ENCODE data around the gene PSMC3IP. TPM values are rescaled to one million over a fixed set of nuclear protein-coding genes. Genes with fewer than 3 reads are reported as not detected.

Gene PSMC3IP, protein sequence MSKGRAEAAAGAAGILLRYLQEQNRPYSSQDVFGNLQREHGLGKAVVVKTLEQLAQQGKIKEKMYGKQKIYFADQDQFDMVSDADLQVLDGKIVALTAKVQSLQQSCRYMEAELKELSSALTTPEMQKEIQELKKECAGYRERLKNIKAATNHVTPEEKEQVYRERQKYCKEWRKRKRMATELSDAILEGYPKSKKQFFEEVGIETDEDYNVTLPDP
- 20.1 to 23.3 TPM (median 21.6 TPM) in 3 replicates for total RNA-seq (2021)
- Bru-seq, nascent RNA = percentile 94 among the genes with signal in this experiment
- long read RNA-seq, experiment 1, transcript PSMC3IP-208 (7 exons, 664 nt) = minor isoform, 8 of 131 reads
- long read RNA-seq, experiment 1, transcript PSMC3IP-202 (8 exons, 1,416 nt) = major isoform, 79 of 131 reads
- long read RNA-seq, experiment 1, transcript PSMC3IP-204 (7 exons, 1,381 nt) = minor isoform, 14 of 131 reads
- long read RNA-seq, experiment 1, partial matches to known transcripts = 2 of 131 reads
- long read RNA-seq, experiment 1, other reads (novel, unspliced or antisense) = 25 of 131 reads
- long read RNA-seq, experiment 2, transcript PSMC3IP-202 (8 exons, 1,416 nt) = major isoform, 11 of 26 reads
- long read RNA-seq, experiment 2, partial matches to known transcripts = 4 of 26 reads
- long read RNA-seq, experiment 2, other reads (novel, unspliced or antisense) = 9 of 26 reads
- long read RNA-seq, experiment 3, transcript PSMC3IP-208 (7 exons, 664 nt) = minor isoform, 11 of 190 reads
- long read RNA-seq, experiment 3, transcript PSMC3IP-204 (7 exons, 1,381 nt) = minor isoform, 55 of 190 reads
- long read RNA-seq, experiment 3, transcript PSMC3IP-202 (8 exons, 1,416 nt) = major isoform, 75 of 190 reads
- long read RNA-seq, experiment 3, partial matches to known transcripts = 23 of 190 reads
- long read RNA-seq, experiment 3, other reads (novel, unspliced or antisense) = 24 of 190 reads

DNA sequence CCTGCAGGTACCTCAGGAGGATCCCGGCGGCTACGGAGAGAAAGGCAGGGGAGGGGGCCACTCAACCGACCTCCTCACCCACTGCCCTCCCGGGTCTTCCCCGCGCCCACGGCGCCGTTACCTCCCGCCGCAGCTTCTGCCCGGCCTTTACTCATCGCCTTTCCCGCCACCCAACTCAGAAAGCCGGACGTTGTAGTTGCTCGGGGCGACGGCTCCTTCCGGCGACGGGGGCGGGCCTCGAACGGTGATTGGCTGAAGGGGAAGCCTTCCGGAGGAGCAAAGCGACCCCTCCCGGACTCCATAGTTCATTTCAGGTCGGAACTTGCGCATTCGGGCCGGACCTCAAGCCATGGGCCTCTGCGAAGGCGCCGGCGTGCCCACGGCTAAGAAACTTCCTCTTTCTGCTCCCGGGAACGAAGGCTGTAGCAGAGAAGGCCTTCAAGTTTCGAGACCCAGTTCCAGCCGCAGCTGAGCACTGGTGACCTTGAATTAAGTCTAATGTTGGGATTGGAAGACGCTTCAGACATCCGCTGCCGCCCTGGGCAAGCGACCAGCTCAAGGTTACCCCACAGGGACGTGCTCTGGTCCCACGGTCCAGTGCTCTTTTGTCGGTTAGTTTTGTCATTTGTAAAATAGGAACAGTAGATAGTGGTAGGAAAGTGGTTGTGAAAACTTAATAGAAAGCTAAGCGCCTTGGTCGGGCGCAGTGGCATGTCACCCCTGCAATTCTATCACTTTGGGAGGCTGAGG, at the start of gene PSMC3IP:
TSS of gene PSMC3IP (minus strand) at position 198 of the 750 bp plus-strand sequence. CDS start at position 155, 43 bp downstream.
- H3K4me1 Mint-ChIP-seq = peaks cover 20% of the 10 kb centered on the region
- no peaks in the 10 kb centered on the region for H3K27me3 Mint-ChIP-seq (ENCODE audit: low read depth)
- CTCF ChIA-PET = interaction anchor here (0.6 to 3.3 kb wide), 67 partner anchors 8 to 457 kb away, joined by 3 to 122 read pairs (median 5); partner anchors contain the start of genes BECN1, CAVIN1, CCR10 and CNTD1
- peak; percentile 96 for DNase-seq (ENCODE audit: low spot score)
- H3K9me3 Mint-ChIP-seq = no peaks in the 10 kb centered on the region
- ATAC-seq = peak; percentile 81
- H3K36me3 Mint-ChIP-seq = peaks cover 25% of the 10 kb centered on the region
- H3K4me3 Mint-ChIP-seq = peak within 1 kb of the TSS; percentile 98
- POLR2A ChIA-PET = interaction anchor here (0.5 to 1.6 kb wide), 15 partner anchors 24 to 387 kb away, joined by 3 to 9 read pairs (median 4); partner anchors contain the start of genes CNTNAP1, PLEKHH3, RETREG3 and TUBG1
- H3K27ac Mint-ChIP-seq = peak within 1 kb of the TSS; percentile 100
- TF ChIP-seq, protein P1, sequence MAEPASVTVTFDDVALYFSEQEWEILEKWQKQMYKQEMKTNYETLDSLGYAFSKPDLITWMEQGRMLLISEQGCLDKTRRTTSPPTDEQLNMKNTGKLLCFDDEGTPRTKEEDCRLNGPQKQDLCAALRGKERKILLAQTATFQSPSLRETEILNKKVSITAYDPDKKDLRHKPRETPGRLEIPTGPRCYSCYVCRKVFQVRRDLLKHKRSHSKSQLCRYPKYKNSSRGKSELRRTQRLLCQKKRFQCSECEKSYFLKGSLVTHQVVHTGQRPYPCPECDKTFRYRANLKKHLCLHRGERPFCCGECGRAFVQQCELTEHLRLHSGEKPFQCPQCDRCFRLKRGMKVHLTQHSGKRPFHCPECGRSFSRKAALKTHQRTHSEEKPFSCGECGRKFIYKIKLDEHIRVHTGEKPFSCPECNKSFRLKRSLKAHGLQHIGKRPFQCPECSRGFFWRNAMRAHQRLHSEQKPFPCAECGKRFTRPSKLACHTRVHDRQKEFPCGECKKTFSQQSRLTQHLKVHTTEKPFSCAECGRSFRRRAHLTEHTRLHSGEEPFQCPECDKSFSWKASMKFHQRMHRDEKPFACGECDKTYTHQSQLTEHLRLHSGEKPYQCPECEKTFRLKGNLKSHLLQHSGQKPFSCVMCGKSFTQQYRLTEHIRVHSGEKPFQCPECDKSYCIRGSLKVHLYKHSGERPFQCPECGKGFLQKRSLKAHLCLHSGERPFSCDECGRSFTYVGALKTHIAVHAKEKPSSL (CRISPR knock-in tag; conservative IDR thresholded peaks at IDR 0.05) = no peak
- no peak for TF ChIP-seq ZBTB21 (CRISPR knock-in tag; IDR thresholded peaks at IDR 0.05; ENCODE audit: borderline replicate concordance)
- TF ChIP-seq MYBL2 (CRISPR knock-in tag; IDR thresholded peaks at IDR 0.05) = peak; percentile 59; the same call in 1 of the 2 replicates
- TF ChIP-seq SP1 (CRISPR knock-in tag; conservative IDR thresholded peaks at IDR 0.05) = peak; percentile 68
- TF ChIP-seq NFYB (CRISPR knock-in tag; conservative IDR thresholded peaks at IDR 0.05; ENCODE audit: low read depth) = peak; percentile 88
- TF ChIP-seq CREB1 (CRISPR knock-in tag; IDR thresholded peaks at IDR 0.05) = 0 out of 2 replicates have a peak, but pooled peaks have one; percentile 7
- TF ChIP-seq, protein P2, sequence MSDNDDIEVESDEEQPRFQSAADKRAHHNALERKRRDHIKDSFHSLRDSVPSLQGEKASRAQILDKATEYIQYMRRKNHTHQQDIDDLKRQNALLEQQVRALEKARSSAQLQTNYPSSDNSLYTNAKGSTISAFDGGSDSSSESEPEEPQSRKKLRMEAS (CRISPR knock-in tag; IDR thresholded peaks at IDR 0.05) = 0 out of 2 replicates have a peak, but pooled peaks have one; percentile 63
- peak; percentile 84 for TF ChIP-seq CREM (CRISPR knock-in tag; IDR thresholded peaks at IDR 0.05)
- TF ChIP-seq, protein P3, sequence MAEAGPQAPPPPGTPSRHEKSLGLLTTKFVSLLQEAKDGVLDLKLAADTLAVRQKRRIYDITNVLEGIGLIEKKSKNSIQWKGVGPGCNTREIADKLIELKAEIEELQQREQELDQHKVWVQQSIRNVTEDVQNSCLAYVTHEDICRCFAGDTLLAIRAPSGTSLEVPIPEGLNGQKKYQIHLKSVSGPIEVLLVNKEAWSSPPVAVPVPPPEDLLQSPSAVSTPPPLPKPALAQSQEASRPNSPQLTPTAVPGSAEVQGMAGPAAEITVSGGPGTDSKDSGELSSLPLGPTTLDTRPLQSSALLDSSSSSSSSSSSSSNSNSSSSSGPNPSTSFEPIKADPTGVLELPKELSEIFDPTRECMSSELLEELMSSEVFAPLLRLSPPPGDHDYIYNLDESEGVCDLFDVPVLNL (CRISPR knock-in tag; IDR thresholded peaks at IDR 0.05; ENCODE audit: borderline replicate concordance, low read depth) = peak; percentile 95; the same call in 1 of the 2 replicates
- TF ChIP-seq, protein P4, sequence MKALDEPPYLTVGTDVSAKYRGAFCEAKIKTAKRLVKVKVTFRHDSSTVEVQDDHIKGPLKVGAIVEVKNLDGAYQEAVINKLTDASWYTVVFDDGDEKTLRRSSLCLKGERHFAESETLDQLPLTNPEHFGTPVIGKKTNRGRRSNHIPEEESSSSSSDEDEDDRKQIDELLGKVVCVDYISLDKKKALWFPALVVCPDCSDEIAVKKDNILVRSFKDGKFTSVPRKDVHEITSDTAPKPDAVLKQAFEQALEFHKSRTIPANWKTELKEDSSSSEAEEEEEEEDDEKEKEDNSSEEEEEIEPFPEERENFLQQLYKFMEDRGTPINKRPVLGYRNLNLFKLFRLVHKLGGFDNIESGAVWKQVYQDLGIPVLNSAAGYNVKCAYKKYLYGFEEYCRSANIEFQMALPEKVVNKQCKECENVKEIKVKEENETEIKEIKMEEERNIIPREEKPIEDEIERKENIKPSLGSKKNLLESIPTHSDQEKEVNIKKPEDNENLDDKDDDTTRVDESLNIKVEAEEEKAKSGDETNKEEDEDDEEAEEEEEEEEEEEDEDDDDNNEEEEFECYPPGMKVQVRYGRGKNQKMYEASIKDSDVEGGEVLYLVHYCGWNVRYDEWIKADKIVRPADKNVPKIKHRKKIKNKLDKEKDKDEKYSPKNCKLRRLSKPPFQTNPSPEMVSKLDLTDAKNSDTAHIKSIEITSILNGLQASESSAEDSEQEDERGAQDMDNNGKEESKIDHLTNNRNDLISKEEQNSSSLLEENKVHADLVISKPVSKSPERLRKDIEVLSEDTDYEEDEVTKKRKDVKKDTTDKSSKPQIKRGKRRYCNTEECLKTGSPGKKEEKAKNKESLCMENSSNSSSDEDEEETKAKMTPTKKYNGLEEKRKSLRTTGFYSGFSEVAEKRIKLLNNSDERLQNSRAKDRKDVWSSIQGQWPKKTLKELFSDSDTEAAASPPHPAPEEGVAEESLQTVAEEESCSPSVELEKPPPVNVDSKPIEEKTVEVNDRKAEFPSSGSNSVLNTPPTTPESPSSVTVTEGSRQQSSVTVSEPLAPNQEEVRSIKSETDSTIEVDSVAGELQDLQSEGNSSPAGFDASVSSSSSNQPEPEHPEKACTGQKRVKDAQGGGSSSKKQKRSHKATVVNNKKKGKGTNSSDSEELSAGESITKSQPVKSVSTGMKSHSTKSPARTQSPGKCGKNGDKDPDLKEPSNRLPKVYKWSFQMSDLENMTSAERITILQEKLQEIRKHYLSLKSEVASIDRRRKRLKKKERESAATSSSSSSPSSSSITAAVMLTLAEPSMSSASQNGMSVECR (CRISPR knock-in tag; IDR thresholded peaks at IDR 0.05; ENCODE audit: borderline replicate concordance) = peak; percentile 50
- TF ChIP-seq, protein P5, sequence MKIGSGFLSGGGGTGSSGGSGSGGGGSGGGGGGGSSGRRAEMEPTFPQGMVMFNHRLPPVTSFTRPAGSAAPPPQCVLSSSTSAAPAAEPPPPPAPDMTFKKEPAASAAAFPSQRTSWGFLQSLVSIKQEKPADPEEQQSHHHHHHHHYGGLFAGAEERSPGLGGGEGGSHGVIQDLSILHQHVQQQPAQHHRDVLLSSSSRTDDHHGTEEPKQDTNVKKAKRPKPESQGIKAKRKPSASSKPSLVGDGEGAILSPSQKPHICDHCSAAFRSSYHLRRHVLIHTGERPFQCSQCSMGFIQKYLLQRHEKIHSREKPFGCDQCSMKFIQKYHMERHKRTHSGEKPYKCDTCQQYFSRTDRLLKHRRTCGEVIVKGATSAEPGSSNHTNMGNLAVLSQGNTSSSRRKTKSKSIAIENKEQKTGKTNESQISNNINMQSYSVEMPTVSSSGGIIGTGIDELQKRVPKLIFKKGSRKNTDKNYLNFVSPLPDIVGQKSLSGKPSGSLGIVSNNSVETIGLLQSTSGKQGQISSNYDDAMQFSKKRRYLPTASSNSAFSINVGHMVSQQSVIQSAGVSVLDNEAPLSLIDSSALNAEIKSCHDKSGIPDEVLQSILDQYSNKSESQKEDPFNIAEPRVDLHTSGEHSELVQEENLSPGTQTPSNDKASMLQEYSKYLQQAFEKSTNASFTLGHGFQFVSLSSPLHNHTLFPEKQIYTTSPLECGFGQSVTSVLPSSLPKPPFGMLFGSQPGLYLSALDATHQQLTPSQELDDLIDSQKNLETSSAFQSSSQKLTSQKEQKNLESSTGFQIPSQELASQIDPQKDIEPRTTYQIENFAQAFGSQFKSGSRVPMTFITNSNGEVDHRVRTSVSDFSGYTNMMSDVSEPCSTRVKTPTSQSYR (CRISPR knock-in tag; IDR thresholded peaks at IDR 0.05) = no peak
- TF ChIP-seq TP53 (CRISPR knock-in tag; IDR thresholded peaks at IDR 0.05) = 0 out of 2 replicates have a peak, but pooled peaks have one; percentile 41
- no peak for TF ChIP-seq JUN (CRISPR knock-in tag; IDR thresholded peaks at IDR 0.05)
- peak; percentile 67 for TF ChIP-seq GABPB1 (CRISPR knock-in tag; IDR thresholded peaks at IDR 0.05)
- TF ChIP-seq ETV6 (CRISPR knock-in tag; IDR thresholded peaks at IDR 0.05) = peak; percentile 82
- TF ChIP-seq ATF1 (CRISPR knock-in tag; IDR thresholded peaks at IDR 0.05) = no peak
- TF ChIP-seq, protein P6, sequence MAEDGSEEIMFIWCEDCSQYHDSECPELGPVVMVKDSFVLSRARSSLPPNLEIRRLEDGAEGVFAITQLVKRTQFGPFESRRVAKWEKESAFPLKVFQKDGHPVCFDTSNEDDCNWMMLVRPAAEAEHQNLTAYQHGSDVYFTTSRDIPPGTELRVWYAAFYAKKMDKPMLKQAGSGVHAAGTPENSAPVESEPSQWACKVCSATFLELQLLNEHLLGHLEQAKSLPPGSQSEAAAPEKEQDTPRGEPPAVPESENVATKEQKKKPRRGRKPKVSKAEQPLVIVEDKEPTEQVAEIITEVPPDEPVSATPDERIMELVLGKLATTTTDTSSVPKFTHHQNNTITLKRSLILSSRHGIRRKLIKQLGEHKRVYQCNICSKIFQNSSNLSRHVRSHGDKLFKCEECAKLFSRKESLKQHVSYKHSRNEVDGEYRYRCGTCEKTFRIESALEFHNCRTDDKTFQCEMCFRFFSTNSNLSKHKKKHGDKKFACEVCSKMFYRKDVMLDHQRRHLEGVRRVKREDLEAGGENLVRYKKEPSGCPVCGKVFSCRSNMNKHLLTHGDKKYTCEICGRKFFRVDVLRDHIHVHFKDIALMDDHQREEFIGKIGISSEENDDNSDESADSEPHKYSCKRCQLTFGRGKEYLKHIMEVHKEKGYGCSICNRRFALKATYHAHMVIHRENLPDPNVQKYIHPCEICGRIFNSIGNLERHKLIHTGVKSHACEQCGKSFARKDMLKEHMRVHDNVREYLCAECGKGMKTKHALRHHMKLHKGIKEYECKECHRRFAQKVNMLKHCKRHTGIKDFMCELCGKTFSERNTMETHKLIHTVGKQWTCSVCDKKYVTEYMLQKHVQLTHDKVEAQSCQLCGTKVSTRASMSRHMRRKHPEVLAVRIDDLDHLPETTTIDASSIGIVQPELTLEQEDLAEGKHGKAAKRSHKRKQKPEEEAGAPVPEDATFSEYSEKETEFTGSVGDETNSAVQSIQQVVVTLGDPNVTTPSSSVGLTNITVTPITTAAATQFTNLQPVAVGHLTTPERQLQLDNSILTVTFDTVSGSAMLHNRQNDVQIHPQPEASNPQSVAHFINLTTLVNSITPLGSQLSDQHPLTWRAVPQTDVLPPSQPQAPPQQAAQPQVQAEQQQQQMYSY (CRISPR knock-in tag; IDR thresholded peaks at IDR 0.05) = peak; percentile 53; the same call in 1 of the 2 replicates

Measured in WTC11 (cell line).